Prostate gland (tissue), 2 donors: ENCODE results near the gene NDST1. TPM values are rescaled to one million over a fixed set of nuclear protein-coding genes. Genes with fewer than 3 reads are reported as not detected.

Experiments
- total RNA-seq, 2 donors: library from RNA; depleted of rRNA; stranded (reverse); fragments of >200 nt; gene quantifications; one replicate each; pipeline ENCODE4 v1.1.0, GENCODE V29; 2016

Gene NDST1
- total RNA-seq, 2 donors from 2014 or later: 65.8 to 175 TPM

Other genes with a start within 250 kb of the NDST1 start
- 1 to 10 TPM in 1 of 2 donors, under 1 TPM in 1; 0.50 to 1.0 TPM for gene CAMK2A, start 218.4 kb upstream of the NDST1 start, total RNA-seq
- 1 to 10 TPM; 1.5 to 1.6 TPM for gene ARSI, start 205.2 kb upstream of the NDST1 start, total RNA-seq
- 10 to 100 TPM; 28.9 to 58.3 TPM for gene TCOF1, start 150.4 kb upstream of the NDST1 start, total RNA-seq
- gene CD74, start 95.2 kb upstream of the NDST1 start, total RNA-seq: 100 to 1,000 TPM; 425 to 612 TPM
- 1,000 to 10,000 TPM; 1,708 to 3,672 TPM for gene RPS14, start 58.4 kb upstream of the NDST1 start, total RNA-seq
- gene SYNPO, start 132.5 kb downstream of the NDST1 start, total RNA-seq: 10 to 100 TPM; 13.7 to 61.0 TPM
- gene MYOZ3, start 153.1 kb downstream of the NDST1 start, total RNA-seq: 10 to 100 TPM in 1 of 2 donors, 1 to 10 TPM in 1; 1.2 to 14.1 TPM
- 10 to 100 TPM; 33.6 to 40.3 TPM for gene RBM22, start 192.9 kb downstream of the NDST1 start, total RNA-seq